Karpas-422 (cell line): Measurements from ENCODE around the gene PPM1L. TPM values are rescaled to one million over a fixed set of nuclear protein-coding genes. Genes with fewer than 3 reads are reported as not detected.

Experiments used
- DNase-seq: peaks from one replicate; pipeline ENCODE4 v3.0.0-alpha.2; 2015
- H2AFZ ChIP-seq: fragments of 200-600 bp; sonication (generic); 2 replicates; pipeline ENCODE4 v1.6.1; 2014; ENCODE audit warnings: antibody characterized with exemption, low read length, mixed read lengths
- H3K27ac ChIP-seq: fragments of 200-600 bp; sonication (generic); 2 replicates; pipeline ENCODE4 v1.5.1; 2014; ENCODE audit warnings: mild to moderate bottlenecking, low read length, moderate library complexity
- H3K27me3 ChIP-seq: fragments of 200-600 bp; sonication (generic); 2 replicates; pipeline ENCODE4 v1.6.1; 2014; ENCODE audit warnings: low read length, mixed read lengths
- H3K36me3 ChIP-seq: fragments of 200-600 bp; sonication (generic); 2 replicates; pipeline ENCODE4 v1.6.1; 2014; ENCODE audit warnings: low read length, mixed read lengths; ENCODE audit not compliant: insufficient read depth
- H3K4me1 ChIP-seq: fragments of 200-600 bp; sonication (generic); 2 replicates; pipeline ENCODE4 v1.6.1; 2014; ENCODE audit warnings: mild to moderate bottlenecking, low read length, mixed read lengths
- H3K4me2 ChIP-seq: fragments of 200-600 bp; sonication (generic); 2 replicates; pipeline ENCODE4 v1.6.1; 2014; ENCODE audit warnings: low read length, low read depth, mild to moderate bottlenecking; ENCODE audit not compliant: poor library complexity, severe bottlenecking
- H3K4me3 ChIP-seq: fragments of 200-600 bp; sonication (generic); 2 replicates; pipeline ENCODE4 v1.5.1; 2014; ENCODE audit warnings: mild to moderate bottlenecking, antibody characterized with exemption, low read length, mixed read lengths
- H3K79me2 ChIP-seq: fragments of 200-600 bp; sonication (generic); 2 replicates; pipeline ENCODE4 v1.6.1; 2014; ENCODE audit warnings: mild to moderate bottlenecking, low read length, mixed read lengths
- H3K9ac ChIP-seq: fragments of 200-600 bp; sonication (generic); 2 replicates; pipeline ENCODE4 v1.6.0; 2014; ENCODE audit warnings: low read length
- H3K9me2 ChIP-seq: fragments of 200-600 bp; sonication (generic), shearing (Covaris generic); replicated peaks from 2 replicates; pipeline ENCODE4 v1.6.0; 2014; ENCODE audit warnings: mild to moderate bottlenecking, low read length, moderate library complexity; ENCODE audit not compliant: insufficient read depth
- H3K9me3 ChIP-seq: fragments of 300-700, 200-600 bp; sonication (generic); 2 replicates; pipeline ENCODE4 v1.6.1; 2014; ENCODE audit warnings: low read length, mixed read lengths
- H4K20me1 ChIP-seq: fragments of 200-600 bp; sonication (generic); 2 replicates; pipeline ENCODE4 v1.6.1; 2014; ENCODE audit warnings: mild to moderate bottlenecking, antibody characterized with exemption, low read length, low read depth; ENCODE audit not compliant: insufficient read depth
- total RNA-seq: library from RNA; depleted of rRNA; stranded (reverse); fragments of >200 nt; shearing (Covaris generic); gene quantifications from 2 replicates; pipeline ENCODE4 v1.2.3, GENCODE V29; 2014; ENCODE audit warnings: low replicate concordance

PPM1L gene
- total RNA-seq, 1 experiment from 2014 or later = 1.8 TPM

DNA sequence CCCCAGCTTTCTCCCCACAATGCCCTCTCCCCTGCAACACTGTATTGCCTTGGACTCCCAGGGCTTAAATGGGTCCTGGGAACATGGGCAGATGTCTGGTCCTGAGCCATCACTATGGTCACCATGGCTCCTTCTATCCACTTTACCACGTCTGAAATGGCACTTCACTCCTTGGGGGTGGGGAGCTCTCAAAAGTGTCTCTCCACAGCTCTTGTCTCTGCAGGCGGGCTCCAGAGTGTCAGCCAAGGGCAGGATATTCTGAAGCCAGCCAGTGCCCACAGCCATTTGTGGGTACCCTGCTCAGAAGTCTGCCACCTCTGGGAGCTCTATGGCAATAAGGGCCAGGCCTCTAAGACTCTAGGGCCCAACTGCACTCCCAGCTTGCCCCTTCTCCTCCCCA is 163.9 kb downstream of the PPM1L start:
- no peak for DNase-seq
- no peak overlapping the region for H3K27ac ChIP-seq
- H3K4me2 ChIP-seq = no peak overlapping the region
- no peaks in the 10 kb centered on the region for H3K79me2 ChIP-seq
- no peak overlapping the region for H3K9ac ChIP-seq
- no peaks in the 10 kb centered on the region; the same call in 1 of the 2 replicates for H3K27me3 ChIP-seq
- H4K20me1 ChIP-seq = no peaks in the 10 kb centered on the region
- no peak overlapping the region for H3K4me3 ChIP-seq
- H3K4me1 ChIP-seq = no peaks in the 10 kb centered on the region
- no peak overlapping the region for H2AFZ ChIP-seq
- no peaks in the 10 kb centered on the region for H3K9me3 ChIP-seq
- H3K36me3 ChIP-seq = no peaks in the 10 kb centered on the region
- H3K9me2 ChIP-seq = no peaks in the 10 kb centered on the region

DNA sequence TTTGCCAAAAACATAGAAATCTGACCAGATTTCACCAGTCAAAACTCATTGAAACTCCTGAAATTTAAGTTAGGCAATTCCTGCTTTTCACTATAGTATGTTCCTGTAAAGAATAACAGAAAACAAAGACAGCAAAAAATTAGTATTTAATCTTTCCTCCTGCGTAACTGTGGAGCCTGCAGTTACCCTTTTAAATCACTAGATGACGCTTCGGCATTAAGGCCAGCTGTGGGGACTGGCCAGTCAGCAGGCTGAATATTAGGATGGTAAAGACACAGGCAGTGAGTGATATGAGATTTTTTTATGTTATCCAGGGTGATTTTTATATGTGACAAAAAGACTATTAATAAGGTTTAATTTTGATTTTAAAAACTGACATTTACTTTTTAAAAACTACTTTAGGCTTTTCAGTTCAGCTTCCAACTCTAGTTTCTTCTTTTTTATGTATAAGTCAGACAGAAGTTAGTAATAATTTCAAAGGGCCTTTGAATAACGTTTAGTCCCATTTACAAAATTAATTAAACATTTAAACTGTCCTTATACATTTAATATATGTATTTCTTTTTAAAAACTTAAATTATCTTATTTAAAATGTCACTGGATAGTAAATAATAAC is 165.1 kb downstream of the PPM1L start:
- Histone ChIP-seq H3K27me3 (no peaks in the 10 kb centered on the region; the same call in 1 of the 2 replicates), H3K27ac (no peak overlapping the region), H4K20me1 (no peaks in the 10 kb centered on the region), H3K4me1 (no peaks in the 10 kb centered on the region), H3K9me3 (no peaks in the 10 kb centered on the region), H3K4me2 (no peak overlapping the region), H3K4me3 (no peak overlapping the region), H3K9ac (no peak overlapping the region), H2AFZ (no peak overlapping the region), H3K9me2 (no peaks in the 10 kb centered on the region), H3K79me2 (no peaks in the 10 kb centered on the region), H3K36me3 (no peaks in the 10 kb centered on the region)
- peak; percentile 70 for DNase-seq

DNA sequence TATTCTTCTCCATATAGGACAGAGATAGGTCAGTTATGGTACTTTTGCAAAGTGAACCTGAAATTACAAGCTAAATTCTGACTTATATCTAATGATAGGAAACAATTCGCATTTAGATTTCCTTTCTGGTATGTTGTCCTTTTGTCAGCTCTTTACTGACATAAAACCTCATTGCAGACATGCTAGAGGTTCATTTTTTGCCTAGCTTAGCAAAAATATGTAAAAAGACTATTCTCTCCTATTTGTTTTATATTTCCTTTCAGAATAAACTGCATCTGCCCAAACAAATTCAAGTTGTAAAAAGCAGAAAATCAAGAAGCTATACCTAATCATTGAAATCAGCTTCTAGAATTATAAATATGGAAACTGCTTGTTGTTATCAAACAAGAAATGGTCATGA is 168.7 kb downstream of the PPM1L start:
- no peaks in the 10 kb centered on the region for H3K9me3 ChIP-seq
- no peaks in the 10 kb centered on the region for H3K79me2 ChIP-seq
- H4K20me1 ChIP-seq = no peaks in the 10 kb centered on the region
- H3K4me2 ChIP-seq = no peak overlapping the region
- H3K9me2 ChIP-seq = no peaks in the 10 kb centered on the region
- no peaks in the 10 kb centered on the region; the same call in 1 of the 2 replicates for H3K27me3 ChIP-seq
- H3K9ac ChIP-seq = no peak overlapping the region
- no peaks in the 10 kb centered on the region for H3K4me1 ChIP-seq
- H3K4me3 ChIP-seq = no peak overlapping the region
- H3K36me3 ChIP-seq = no peaks in the 10 kb centered on the region
- H2AFZ ChIP-seq = no peak overlapping the region
- no peak overlapping the region for H3K27ac ChIP-seq
- no peak for DNase-seq

DNA sequence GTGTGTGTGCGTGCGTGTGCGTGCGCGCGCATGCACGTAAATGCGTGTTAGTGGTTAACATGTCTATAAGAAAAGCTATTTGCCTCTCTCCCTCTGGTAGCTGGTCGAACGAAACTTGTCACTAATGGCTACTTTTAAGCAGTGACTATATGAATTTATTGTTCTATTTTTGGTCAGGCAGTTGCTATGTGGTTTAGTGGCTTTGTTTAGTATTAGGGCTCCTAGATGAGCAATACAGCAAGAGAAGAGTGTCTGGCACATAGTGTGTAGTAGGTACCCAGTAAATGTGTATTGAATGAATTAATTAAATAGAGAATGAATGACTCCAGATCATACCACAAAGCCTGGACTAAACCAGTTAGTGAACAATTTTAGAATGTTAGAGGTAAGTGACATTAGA is 171.6 kb downstream of the PPM1L start:
- Histone ChIP-seq H3K4me1 (no peaks in the 10 kb centered on the region), H3K27me3 (no peaks in the 10 kb centered on the region; the same call in 1 of the 2 replicates), H3K79me2 (no peaks in the 10 kb centered on the region), H3K27ac (no peak overlapping the region), H3K9me3 (no peaks in the 10 kb centered on the region), H3K36me3 (no peaks in the 10 kb centered on the region), H3K9me2 (no peaks in the 10 kb centered on the region), H4K20me1 (no peaks in the 10 kb centered on the region), H3K9ac (no peak overlapping the region), H3K4me3 (no peak overlapping the region), H2AFZ (no peak overlapping the region), H3K4me2 (no peak overlapping the region)
- no peak for DNase-seq

DNA sequence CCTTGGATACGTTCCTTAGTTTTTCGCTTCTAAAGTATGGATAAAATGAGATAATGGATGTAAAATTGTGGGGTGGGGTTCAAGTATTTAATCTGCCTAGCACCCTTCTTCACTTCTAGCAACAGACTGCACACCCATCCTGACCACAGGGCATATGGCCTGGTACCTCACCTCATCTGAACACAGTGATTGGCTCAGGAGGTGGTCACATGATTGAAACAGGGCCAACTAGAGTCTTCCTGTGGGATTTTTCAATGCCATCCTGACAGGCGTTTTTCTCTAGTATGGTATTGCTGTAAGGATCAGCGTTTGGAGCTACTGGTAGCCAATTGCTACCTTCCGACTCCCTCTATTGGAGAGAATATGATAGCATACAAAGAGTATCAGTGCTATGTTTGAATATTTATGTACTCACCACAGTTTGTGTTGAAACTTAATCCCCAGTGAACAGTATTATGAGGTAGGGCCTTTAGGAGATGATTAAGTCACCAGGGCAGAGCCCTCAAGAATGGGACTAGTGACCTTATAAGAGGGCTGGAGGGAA is 172.2 kb downstream of the PPM1L start:
- peak; percentile 43 for DNase-seq
- no peaks in the 10 kb centered on the region for H3K9me3 ChIP-seq
- H3K36me3 ChIP-seq = no peaks in the 10 kb centered on the region
- H2AFZ ChIP-seq = no peak overlapping the region
- H3K4me1 ChIP-seq = no peaks in the 10 kb centered on the region
- H3K9ac ChIP-seq = no peak overlapping the region
- no peaks in the 10 kb centered on the region; the same call in 1 of the 2 replicates for H3K27me3 ChIP-seq
- no peak overlapping the region for H3K4me3 ChIP-seq
- H4K20me1 ChIP-seq = no peaks in the 10 kb centered on the region
- H3K79me2 ChIP-seq = no peaks in the 10 kb centered on the region
- H3K4me2 ChIP-seq = no peak overlapping the region
- H3K27ac ChIP-seq = no peak overlapping the region
- H3K9me2 ChIP-seq = no peaks in the 10 kb centered on the region

DNA sequence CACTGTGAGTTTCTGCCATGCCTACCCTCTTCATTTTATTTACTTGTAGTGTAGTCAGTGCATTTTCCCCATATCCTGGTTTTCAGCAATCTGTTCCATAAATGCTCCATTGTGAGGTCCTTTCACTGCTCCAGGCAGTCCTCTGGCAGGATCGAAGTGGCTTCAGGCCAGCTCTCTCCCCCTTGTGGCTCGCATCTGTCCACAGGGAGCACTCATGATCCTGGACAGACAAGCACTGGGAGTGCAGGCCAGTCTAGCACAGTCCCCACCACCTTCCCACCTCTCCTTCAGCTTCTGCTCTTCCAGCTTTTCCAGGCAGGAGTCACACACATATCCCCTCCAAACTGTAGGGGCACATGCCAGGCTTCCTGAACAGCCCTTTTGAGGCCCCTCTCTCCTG is 173.6 kb downstream of the PPM1L start:
- Histone ChIP-seq H3K9me2 (no peaks in the 10 kb centered on the region), H3K4me2 (no peak overlapping the region), H3K36me3 (no peaks in the 10 kb centered on the region), H2AFZ (no peak overlapping the region), H3K4me3 (no peak overlapping the region), H3K9ac (no peak overlapping the region), H3K9me3 (no peaks in the 10 kb centered on the region), H3K79me2 (no peaks in the 10 kb centered on the region), H3K27ac (no peak overlapping the region), H3K27me3 (no peaks in the 10 kb centered on the region; the same call in 1 of the 2 replicates), H3K4me1 (no peaks in the 10 kb centered on the region), H4K20me1 (no peaks in the 10 kb centered on the region)
- peak; percentile 25 for DNase-seq

DNA sequence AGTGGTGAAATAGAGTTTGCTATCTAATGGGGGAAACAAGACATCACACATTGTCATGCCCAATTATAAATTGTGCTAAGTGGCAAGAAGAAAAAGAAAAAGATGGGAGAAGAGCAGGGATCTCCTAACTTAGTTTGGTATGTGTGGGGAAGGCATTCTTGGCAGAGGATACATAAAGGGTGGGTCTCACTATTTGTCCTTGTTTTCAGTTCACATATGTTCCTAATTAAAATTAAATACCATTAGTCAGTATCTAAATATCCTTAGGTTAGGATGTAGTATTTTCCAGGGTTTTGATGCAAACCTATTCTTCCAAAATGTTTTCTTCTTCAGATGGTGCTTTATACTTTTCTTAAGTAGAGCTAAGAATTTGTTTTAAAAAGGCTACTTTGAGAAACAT is 175.4 kb downstream of the PPM1L start:
- no peaks in the 10 kb centered on the region for H3K36me3 ChIP-seq
- no peak for DNase-seq
- H3K4me2 ChIP-seq = no peak overlapping the region
- H3K4me1 ChIP-seq = no peaks in the 10 kb centered on the region
- no peak overlapping the region for H3K9ac ChIP-seq
- no peaks in the 10 kb centered on the region for H3K79me2 ChIP-seq
- H3K27ac ChIP-seq = no peak overlapping the region
- no peaks in the 10 kb centered on the region for H3K27me3 ChIP-seq
- no peaks in the 10 kb centered on the region for H3K9me3 ChIP-seq
- no peak overlapping the region for H2AFZ ChIP-seq
- no peaks in the 10 kb centered on the region for H4K20me1 ChIP-seq
- no peaks in the 10 kb centered on the region for H3K9me2 ChIP-seq
- no peak overlapping the region for H3K4me3 ChIP-seq

DNA sequence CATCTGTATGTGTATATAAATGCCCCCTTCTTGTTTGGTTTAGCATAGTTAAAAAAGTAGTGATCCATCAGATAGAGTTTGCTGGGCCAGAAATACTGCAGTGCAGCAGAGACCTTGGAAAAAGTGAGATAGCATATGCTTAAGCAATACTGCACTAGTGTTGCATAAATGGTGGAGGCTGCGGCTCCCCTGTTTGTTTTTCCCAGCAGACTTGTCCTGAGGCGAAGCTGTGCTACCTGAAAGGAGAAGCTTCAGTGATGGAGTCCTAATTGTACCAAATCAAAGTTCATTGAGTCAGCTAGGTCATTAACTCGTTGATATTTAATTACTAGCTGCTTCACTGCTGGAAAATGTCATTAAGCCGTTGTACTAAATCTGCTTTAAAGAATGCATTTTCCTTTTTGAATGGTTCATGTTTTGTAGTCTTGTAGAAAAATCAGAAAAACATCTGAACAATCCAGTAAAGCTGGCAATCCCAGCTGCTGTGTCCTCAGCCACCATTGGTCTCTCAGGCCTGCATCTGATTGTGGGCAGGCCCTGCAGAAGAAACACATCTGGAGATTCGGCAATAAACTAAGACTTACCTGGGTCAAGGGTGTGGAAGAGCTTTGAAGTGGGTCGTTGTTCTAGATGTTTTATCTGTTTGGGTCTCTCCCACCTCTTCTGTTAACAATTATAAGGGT is 179.5 kb downstream of the PPM1L start:
- Histone ChIP-seq H3K36me3 (no peaks in the 10 kb centered on the region), H3K27me3 (no peaks in the 10 kb centered on the region), H3K4me1 (no peaks in the 10 kb centered on the region), H3K27ac (no peak overlapping the region), H4K20me1 (no peaks in the 10 kb centered on the region), H2AFZ (no peak overlapping the region), H3K79me2 (no peaks in the 10 kb centered on the region), H3K4me3 (no peak overlapping the region), H3K9me3 (no peaks in the 10 kb centered on the region), H3K4me2 (no peak overlapping the region), H3K9ac (no peak overlapping the region), H3K9me2 (no peaks in the 10 kb centered on the region)
- no peak for DNase-seq
